Mesendoderm (in vitro differentiated cells): Measurements from ENCODE around the gene RADIL.
"Not testable (repeated sequence)": the region's sequence is repeated elsewhere in the genome, so short reads cannot be mapped to it uniquely, and the experiment has no call there.

Experiments used
- DNase-seq: peaks from one replicate; pipeline ENCODE4 v3.0.0; 2013
- H2AK5ac ChIP-seq: 2 replicates; pipeline ENCODE4 v1.6.1; 2013; ENCODE audit warnings: low read length, inconsistent platforms
- H2BK120ac ChIP-seq: 2 replicates; pipeline ENCODE4 v1.6.1; 2013; ENCODE audit warnings: low read depth, mild to moderate bottlenecking, low read length, moderate library complexity, mixed read lengths
- H2BK15ac ChIP-seq: replicated peaks from 2 replicates; pipeline ENCODE4 v1.6.1; 2013; ENCODE audit warnings: low read depth, mild to moderate bottlenecking, moderate library complexity
- H2BK5ac ChIP-seq: 2 replicates; pipeline ENCODE4 v1.6.1; 2013; ENCODE audit warnings: low read length, inconsistent platforms
- H3K18ac ChIP-seq: 2 replicates; pipeline ENCODE4 v1.6.1; 2013; ENCODE audit warnings: mild to moderate bottlenecking, low read length, mixed read lengths
- H3K23ac ChIP-seq: one replicate; pipeline ENCODE4 v1.6.1; 2013; ENCODE audit warnings: low read length
- H3K27ac ChIP-seq: 2 replicates; pipeline ENCODE4 v1.5.1; 2013; ENCODE audit warnings: low read depth, mild to moderate bottlenecking, inconsistent platforms, low read length, moderate library complexity
- H3K27me3 ChIP-seq: 2 replicates; pipeline ENCODE4 v1.6.1; 2013; ENCODE audit warnings: low read length, control low read depth, mild to moderate bottlenecking, inconsistent platforms; ENCODE audit not compliant: insufficient read depth, poor library complexity
- H3K36me3 ChIP-seq: 2 replicates; pipeline ENCODE4 v1.6.1; 2013; ENCODE audit warnings: low read length, inconsistent platforms; ENCODE audit not compliant: control insufficient read depth, insufficient read depth
- H3K4ac ChIP-seq: one replicate; pipeline ENCODE4 v1.6.1; 2013; ENCODE audit warnings: low read depth, mild to moderate bottlenecking, low read length, moderate library complexity
- H3K4me1 ChIP-seq: 2 replicates; pipeline ENCODE4 v1.6.1; 2013; ENCODE audit warnings: low read depth, low read length, inconsistent platforms; ENCODE audit not compliant: control insufficient read depth
- H3K4me2 ChIP-seq: 2 replicates; pipeline ENCODE4 v1.6.1; 2013; ENCODE audit warnings: low read length
- H3K4me3 ChIP-seq: 2 replicates; pipeline ENCODE4 v1.5.1; 2013; ENCODE audit warnings: mild to moderate bottlenecking, low read length
- H3K56ac ChIP-seq: one replicate; pipeline ENCODE4 v1.6.1; 2013; ENCODE audit warnings: low read length
- H3K79me1 ChIP-seq: 2 replicates; pipeline ENCODE4 v1.6.1; 2013; ENCODE audit warnings: low read length, inconsistent platforms
- H3K79me2 ChIP-seq: 2 replicates; pipeline ENCODE4 v1.6.1; 2013; ENCODE audit warnings: mild to moderate bottlenecking, low read length; ENCODE audit not compliant: control insufficient read depth, insufficient read depth
- H3K9ac ChIP-seq: 2 replicates; pipeline ENCODE4 v1.6.1; 2013; ENCODE audit warnings: low read length, inconsistent platforms
- H4K5ac ChIP-seq: one replicate; pipeline ENCODE4 v1.6.1; 2013; ENCODE audit warnings: low read length
- H4K8ac ChIP-seq: one replicate; pipeline ENCODE4 v1.6.1; 2013; ENCODE audit warnings: low read depth, mild to moderate bottlenecking, control low read depth, low read length, moderate library complexity
- WGBS: extraction: QIAGEN DNeasy Blood & Tissue Kit; methylation state at CpG from one replicate; pipeline ENCODE4 v1.1.7; 2013; ENCODE audit warnings: low lambda C conversion rate, missing lambda C conversion rate; ENCODE audit not compliant: insufficient coverage; ENCODE audit errors: extremely low coverage; 5-methylcytosine and 5-hydroxymethylcytosine counted together

RADIL gene

GRCh38 chr7:4894482-4894881, 11.0 kb upstream of the RADIL start:
- no peak overlapping the region for H3K4ac ChIP-seq
- H3K9ac ChIP-seq, result no peak overlapping the region
- H4K5ac ChIP-seq, result no peak overlapping the region
- H3K4me3 ChIP-seq, result no peak overlapping the region
- H3K18ac ChIP-seq, result no peak overlapping the region
- no peak overlapping the region for H2BK120ac ChIP-seq
- no peak for DNase-seq
- H3K23ac ChIP-seq, result no peak overlapping the region
- H3K36me3 ChIP-seq, result no peaks in the 10 kb centered on the region
- H3K56ac ChIP-seq, result no peak overlapping the region
- no peaks in the 10 kb centered on the region for H3K79me1 ChIP-seq
- H2BK5ac ChIP-seq, result no peak overlapping the region
- no peak overlapping the region for H3K4me2 ChIP-seq
- WGBS, result no CpG with 5 or more reads among the region's 9 CpGs
- H3K4me1 ChIP-seq, result no peaks in the 10 kb centered on the region
- no peak overlapping the region for H4K8ac ChIP-seq
- no peak overlapping the region for H2BK15ac ChIP-seq
- H2AK5ac ChIP-seq, result no peak overlapping the region
- H3K27me3 ChIP-seq, result no peaks in the 10 kb centered on the region
- H3K27ac ChIP-seq, result no peak overlapping the region
- H3K79me2 ChIP-seq, result no peaks in the 10 kb centered on the region

- H3K27me3 ChIP-seq, result no peaks in the 10 kb centered on the region
- no peak overlapping the region for H4K5ac ChIP-seq
- H3K4ac ChIP-seq, result no peak overlapping the region
- H3K4me2 ChIP-seq, result no peak overlapping the region
- no peak overlapping the region for H2BK5ac ChIP-seq
- H3K18ac ChIP-seq, result no peak overlapping the region
- no peaks in the 10 kb centered on the region for H3K79me1 ChIP-seq
- no peaks in the 10 kb centered on the region for H3K4me1 ChIP-seq
- H3K9ac ChIP-seq, result no peak overlapping the region
- H2BK15ac ChIP-seq, result no peak overlapping the region
- H4K8ac ChIP-seq, result no peak overlapping the region
- no peak overlapping the region for H2BK120ac ChIP-seq
- no peak overlapping the region for H3K23ac ChIP-seq
- no peaks in the 10 kb centered on the region for H3K36me3 ChIP-seq
- no peak overlapping the region for H3K4me3 ChIP-seq
- DNase-seq, result no peak
- no peaks in the 10 kb centered on the region for H3K79me2 ChIP-seq
- H3K56ac ChIP-seq, result no peak overlapping the region
- no CpG with 5 or more reads among the region's 8 CpGs for WGBS
- H2AK5ac ChIP-seq, result no peak overlapping the region
- no peak overlapping the region for H3K27ac ChIP-seq
These were observed 10.5 kb upstream of the RADIL start for GRCh38 chr7:4893929-4894475.

- H3K4me2 ChIP-seq, H3K4me1 ChIP-seq, H2BK15ac ChIP-seq, H3K4ac ChIP-seq, H3K79me2 ChIP-seq, H4K5ac ChIP-seq, H3K18ac ChIP-seq, H3K23ac ChIP-seq, H3K27ac ChIP-seq, H3K79me1 ChIP-seq, H2BK120ac ChIP-seq, H3K4me3 ChIP-seq, H2AK5ac ChIP-seq, H3K9ac ChIP-seq, DNase-seq, H4K8ac ChIP-seq, H3K36me3 ChIP-seq, H2BK5ac ChIP-seq, H3K27me3 ChIP-seq, H3K56ac ChIP-seq: not testable (repeated sequence)
- no CpG with 5 or more reads among the region's 4 CpGs for WGBS
These were observed 9.7 kb upstream of the RADIL start for GRCh38 chr7:4893188-4893587.

- not testable (repeated sequence) for H3K18ac ChIP-seq, H2BK5ac ChIP-seq, H2AK5ac ChIP-seq, H3K27me3 ChIP-seq, H3K79me2 ChIP-seq, H3K79me1 ChIP-seq, H3K4ac ChIP-seq, DNase-seq, H3K4me1 ChIP-seq, H3K27ac ChIP-seq, H3K56ac ChIP-seq, H3K36me3 ChIP-seq, H2BK120ac ChIP-seq, H3K4me3 ChIP-seq, H3K4me2 ChIP-seq, H4K8ac ChIP-seq, H3K23ac ChIP-seq, H4K5ac ChIP-seq, H2BK15ac ChIP-seq, H3K9ac ChIP-seq
- 80% methylated on average over 1 of the region's 2 CpGs for WGBS
These were observed 8.0 kb upstream of the RADIL start for GRCh38 chr7:4891522-4891921.

- H3K4ac ChIP-seq, result no peak overlapping the region
- no peak overlapping the region for H3K23ac ChIP-seq
- H3K27me3 ChIP-seq, result no peaks in the 10 kb centered on the region
- no CpG with 5 or more reads among the region's 1 CpG for WGBS
- no peak overlapping the region for H2BK5ac ChIP-seq
- H3K9ac ChIP-seq, result no peak overlapping the region
- no peak overlapping the region for H3K27ac ChIP-seq
- H3K79me1 ChIP-seq, result no peaks in the 10 kb centered on the region
- H3K18ac ChIP-seq, result no peak overlapping the region
- H2BK120ac ChIP-seq, result no peak overlapping the region
- no peaks in the 10 kb centered on the region for H3K4me1 ChIP-seq
- no peak overlapping the region for H3K56ac ChIP-seq
- no peak for DNase-seq
- no peak overlapping the region for H4K5ac ChIP-seq
- no peak overlapping the region for H3K4me2 ChIP-seq
- H4K8ac ChIP-seq, result no peak overlapping the region
- no peaks in the 10 kb centered on the region for H3K79me2 ChIP-seq
- no peaks in the 10 kb centered on the region for H3K36me3 ChIP-seq
- no peak overlapping the region for H2AK5ac ChIP-seq
- H3K4me3 ChIP-seq, result no peak overlapping the region
- no peak overlapping the region for H2BK15ac ChIP-seq
These were observed 6.2 kb upstream of the RADIL start for GRCh38 chr7:4889682-4890081.

GRCh38 chr7:4888161-4888560, 4.6 kb upstream of the RADIL start:
- H3K18ac ChIP-seq, result no peak overlapping the region
- H2AK5ac ChIP-seq, result no peak overlapping the region
- H3K56ac ChIP-seq, result no peak overlapping the region
- H4K8ac ChIP-seq, result no peak overlapping the region
- H3K9ac ChIP-seq, result no peak overlapping the region
- H3K4me1 ChIP-seq, result no peaks in the 10 kb centered on the region
- no peak overlapping the region for H3K4ac ChIP-seq
- no peaks in the 10 kb centered on the region for H3K27me3 ChIP-seq
- H2BK120ac ChIP-seq, result no peak overlapping the region
- H3K79me1 ChIP-seq, result no peaks in the 10 kb centered on the region
- no CpG with 5 or more reads among the region's 3 CpGs for whole genome bisulfite sequencing
- H3K4me3 ChIP-seq, result no peak overlapping the region
- no peak overlapping the region for H3K4me2 ChIP-seq
- no peaks in the 10 kb centered on the region for H3K79me2 ChIP-seq
- no peak for DNase-seq
- H3K36me3 ChIP-seq, result no peaks in the 10 kb centered on the region
- no peak overlapping the region for H3K23ac ChIP-seq
- H2BK5ac ChIP-seq, result no peak overlapping the region
- H4K5ac ChIP-seq, result no peak overlapping the region
- H3K27ac ChIP-seq, result no peak overlapping the region
- H2BK15ac ChIP-seq, result no peak overlapping the region
